Gastroesophageal sphincter (tissue), 3 donors: ENCODE results near the gene ACOT7.

Source experiments
- EP300 ChIP-seq: sonication (generic); formaldehyde crosslinking; IDR thresholded peaks from one replicate; pipeline ENCODE4 v1.6.1; 2017; ENCODE audit warnings: antibody characterized with exemption, mild to moderate bottlenecking
- POLR2A ChIP-seq, 2 donors: fragments of 450-650 bp; IDR thresholded peaks; one replicate each; pipeline ENCODE4 v1.6.1; 2017; ENCODE audit warnings: antibody characterized with exemption in 2 of 2, mild to moderate bottlenecking in 2 of 2, moderate library complexity in 1 of 2
- POLR2AphosphoS5 ChIP-seq: sonication (generic); formaldehyde crosslinking; IDR thresholded peaks from one replicate; pipeline ENCODE4 v1.6.1; 2017; ENCODE audit warnings: antibody characterized with exemption
- TF ChIP-seq, protein P1 (sequence below), 4 experiments: fragments of 200-600 bp in 2 of 4; fragments of 450-650 bp in 2 of 4; sonication (generic) in 1 of 4; IDR thresholded peaks; one replicate each; pipeline ENCODE4 v1.5.1; 2017 to 2019; ENCODE audit warnings: antibody characterized with exemption in 4 of 4, mild to moderate bottlenecking in 2 of 4, moderate library complexity in 2 of 4

- no peak for TF ChIP-seq POLR2AphosphoS5
- TF ChIP-seq, protein P1, sequence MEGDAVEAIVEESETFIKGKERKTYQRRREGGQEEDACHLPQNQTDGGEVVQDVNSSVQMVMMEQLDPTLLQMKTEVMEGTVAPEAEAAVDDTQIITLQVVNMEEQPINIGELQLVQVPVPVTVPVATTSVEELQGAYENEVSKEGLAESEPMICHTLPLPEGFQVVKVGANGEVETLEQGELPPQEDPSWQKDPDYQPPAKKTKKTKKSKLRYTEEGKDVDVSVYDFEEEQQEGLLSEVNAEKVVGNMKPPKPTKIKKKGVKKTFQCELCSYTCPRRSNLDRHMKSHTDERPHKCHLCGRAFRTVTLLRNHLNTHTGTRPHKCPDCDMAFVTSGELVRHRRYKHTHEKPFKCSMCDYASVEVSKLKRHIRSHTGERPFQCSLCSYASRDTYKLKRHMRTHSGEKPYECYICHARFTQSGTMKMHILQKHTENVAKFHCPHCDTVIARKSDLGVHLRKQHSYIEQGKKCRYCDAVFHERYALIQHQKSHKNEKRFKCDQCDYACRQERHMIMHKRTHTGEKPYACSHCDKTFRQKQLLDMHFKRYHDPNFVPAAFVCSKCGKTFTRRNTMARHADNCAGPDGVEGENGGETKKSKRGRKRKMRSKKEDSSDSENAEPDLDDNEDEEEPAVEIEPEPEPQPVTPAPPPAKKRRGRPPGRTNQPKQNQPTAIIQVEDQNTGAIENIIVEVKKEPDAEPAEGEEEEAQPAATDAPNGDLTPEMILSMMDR (IDR thresholded peaks at IDR 0.05): no peak
- TF ChIP-seq EP300: no peak
- no peak for TF ChIP-seq POLR2A (IDR thresholded peaks at IDR 0.05)
Measured at GRCh38 chr1:6385488-6386191, 7.9 kb downstream of the ACOT7 start.
